ENCODE data around the gene GRK1.
"Not testable (repeated sequence)": the region's sequence is repeated elsewhere in the genome, so short reads cannot be mapped to it uniquely, and the experiment has no call there.

The GRK1 gene

GRCh38 chr13:113666951-113667701 lies at the start of gene GRK1:
Gene GRK1 (plus strand): TSS chr13:113667219. CDS start chr13:113667387, 168 bp downstream.
- H3K4me3 ChIP-seq (ENCODE audit: low read depth, low read length) = no peak within 1 kb of the TSS
- TF ChIP-seq CTCF (IDR thresholded peaks at IDR 0.05; ENCODE audit: borderline replicate concordance, insufficient read depth, low read depth, low read length) = no peak

GRCh38 chr13:113617961-113618360 lies 49.1 kb upstream of the GRK1 start:
- no peak for TF ChIP-seq CTCF (IDR thresholded peaks at IDR 0.05; ENCODE audit: borderline replicate concordance, insufficient read depth, low read depth, low read length)

GRCh38 chr13:113618455-113618854 lies 48.6 kb upstream of the GRK1 start:
- TF ChIP-seq CTCF (IDR thresholded peaks at IDR 0.05; ENCODE audit: borderline replicate concordance, insufficient read depth, low read depth, low read length) = no peak
- no peak overlapping the region for H3K4me3 ChIP-seq (ENCODE audit: low read depth, low read length)

More at GRCh38 chr13:113617961-113618360, 49.1 kb upstream of the GRK1 start:
- no peak overlapping the region for H3K4me3 ChIP-seq (ENCODE audit: low read depth, low read length)

- no peak overlapping the region for H3K4me3 ChIP-seq (ENCODE audit: low read depth, low read length)
- TF ChIP-seq CTCF (IDR thresholded peaks at IDR 0.05; ENCODE audit: borderline replicate concordance, insufficient read depth, low read depth, low read length) = no peak
Observed at GRCh38 chr13:113620036-113620796, 46.8 kb upstream of the GRK1 start.

GRCh38 chr13:113621046-113621445 lies 46.0 kb upstream of the GRK1 start:
- H3K4me3 ChIP-seq (ENCODE audit: low read depth, low read length) = no peak overlapping the region
- no peak for TF ChIP-seq CTCF (IDR thresholded peaks at IDR 0.05; ENCODE audit: borderline replicate concordance, insufficient read depth, low read depth, low read length)

GRCh38 chr13:113621498-113621897 lies 45.5 kb upstream of the GRK1 start:
- not testable (repeated sequence) for H3K4me3 ChIP-seq (ENCODE audit: low read depth, low read length)
- TF ChIP-seq CTCF (IDR thresholded peaks at IDR 0.05; ENCODE audit: borderline replicate concordance, insufficient read depth, low read depth, low read length) = peak; percentile 14; the same call in 1 of the 2 replicates

GRCh38 chr13:113621986-113622550 lies 45.0 kb upstream of the GRK1 start:
- not testable (repeated sequence) for H3K4me3 ChIP-seq (ENCODE audit: low read depth, low read length)

All from GM12875 (cell line).